Activated T-cell treated with anti-CD3 and anti-CD28 coated beads, Interleukin-2, amount 50 U/mL, for 4 hours (primary cell): ENCODE data around the gene HP1BP3. TPM values are rescaled to one million over a fixed set of nuclear protein-coding genes. Genes with fewer than 3 reads are reported as not detected.
A peak's percentile ranks its signal among the peaks of the same experiment; 100 is the strongest.

Source experiments
- ATAC-seq, 2 donors: fragments of 200-7000 bp; cut with Tn5 transposase; one replicate each; pipeline ENCODE4 v1.10.0; 2021
- DNase-seq: peaks from one replicate; pipeline ENCODE4 v3.0.0-alpha.2; 2020
- H3K27me3 Mint-ChIP-seq: one replicate; pipeline ENCODE4 v1.8.0; 2021; ENCODE audit warnings: low read depth, mixed read lengths
- H3K36me3 Mint-ChIP-seq: one replicate; pipeline ENCODE4 v1.8.0; 2022; ENCODE audit warnings: mixed read lengths; ENCODE audit not compliant: insufficient read depth
- H3K4me1 Mint-ChIP-seq: one replicate; pipeline ENCODE4 v1.8.0; 2021; ENCODE audit warnings: low read depth, mixed read lengths
- H3K4me3 Mint-ChIP-seq: one replicate; pipeline ENCODE4 v1.8.0; 2021; ENCODE audit warnings: mild to moderate bottlenecking, moderate library complexity, mixed read lengths
- H3K9me3 Mint-ChIP-seq: one replicate; pipeline ENCODE4 v1.8.0; 2021; ENCODE audit warnings: mixed read lengths
- total RNA-seq, 3 donors: library from RNA; stranded (reverse); gene quantifications; one replicate each; pipeline ENCODE4 v1.2.1, GENCODE V29; 2021

HP1BP3 gene
- 100 to 1,000 TPM; 102 to 116 (median 107) TPM for total RNA-seq

GRCh38 chr1:20787029-20787839 lies at the start of gene HP1BP3:
Gene HP1BP3, minus strand, starts transcription at chr1:20787307. Its CDS starts 6,867 bp downstream, at chr1:20780440.
- H3K36me3 Mint-ChIP-seq, result no peaks in the 10 kb centered on the region
- peak; percentile 60 to 66 for ATAC-seq

GRCh38 chr1:20836230-20836629 lies 49.1 kb upstream of the HP1BP3 start:
- ATAC-seq (no peak), DNase-seq (no peak)
- Mint-ChIP-seq H3K36me3 (peaks cover 25% of the 10 kb centered on the region), H3K4me1 (no peaks in the 10 kb centered on the region), H3K9me3 (no peaks in the 10 kb centered on the region), H3K4me3 (no peak overlapping the region), H3K27me3 (no peaks in the 10 kb centered on the region)

More at GRCh38 chr1:20787029-20787839, at the start of gene HP1BP3:
- peaks cover 2% of the 10 kb centered on the region for H3K27me3 Mint-ChIP-seq
- H3K4me3 Mint-ChIP-seq, result peak within 1 kb of the TSS; percentile 100
- peak; percentile 79 for DNase-seq
- H3K9me3 Mint-ChIP-seq, result no peaks in the 10 kb centered on the region
- peaks cover 28% of the 10 kb centered on the region for H3K4me1 Mint-ChIP-seq

- no peak for ATAC-seq
- Mint-ChIP-seq H3K4me3 (no peak overlapping the region), H3K27me3 (no peaks in the 10 kb centered on the region), H3K36me3 (peaks cover 25% of the 10 kb centered on the region), H3K4me1 (no peaks in the 10 kb centered on the region), H3K9me3 (no peaks in the 10 kb centered on the region)
- no peak for DNase-seq
These were observed 47.7 kb upstream of the HP1BP3 start for GRCh38 chr1:20834780-20835179.

- H3K27me3 Mint-ChIP-seq, result no peaks in the 10 kb centered on the region
- H3K4me3 Mint-ChIP-seq, result no peak overlapping the region
- no peak for ATAC-seq
- H3K9me3 Mint-ChIP-seq, result no peaks in the 10 kb centered on the region
- H3K4me1 Mint-ChIP-seq, result no peaks in the 10 kb centered on the region
- H3K36me3 Mint-ChIP-seq, result peaks cover 25% of the 10 kb centered on the region
- no peak for DNase-seq
These were observed 47.1 kb upstream of the HP1BP3 start for GRCh38 chr1:20834192-20834591.

GRCh38 chr1:20830378-20830777 lies 43.3 kb upstream of the HP1BP3 start:
- H3K27me3 Mint-ChIP-seq, result no peaks in the 10 kb centered on the region
- no peaks in the 10 kb centered on the region for H3K9me3 Mint-ChIP-seq
- ATAC-seq, result no peak
- no peaks in the 10 kb centered on the region for H3K4me1 Mint-ChIP-seq
- DNase-seq, result no peak
- H3K4me3 Mint-ChIP-seq, result no peak overlapping the region
- peaks cover 23% of the 10 kb centered on the region for H3K36me3 Mint-ChIP-seq

GRCh38 chr1:20829946-20830345 lies 42.8 kb upstream of the HP1BP3 start:
- H3K4me3 Mint-ChIP-seq, result no peak overlapping the region
- ATAC-seq (no peak), DNase-seq (no peak)
- no peaks in the 10 kb centered on the region for H3K4me1 Mint-ChIP-seq
- peaks cover 22% of the 10 kb centered on the region for H3K36me3 Mint-ChIP-seq
- H3K27me3 Mint-ChIP-seq, result no peaks in the 10 kb centered on the region
- H3K9me3 Mint-ChIP-seq, result no peaks in the 10 kb centered on the region

- Mint-ChIP-seq H3K36me3 (peaks cover 19% of the 10 kb centered on the region), H3K27me3 (no peaks in the 10 kb centered on the region), H3K4me3 (no peak overlapping the region), H3K4me1 (no peaks in the 10 kb centered on the region), H3K9me3 (no peaks in the 10 kb centered on the region)
- ATAC-seq, result no peak
- no peak for DNase-seq
These were observed 42.4 kb upstream of the HP1BP3 start for GRCh38 chr1:20829531-20829930.

GRCh38 chr1:20823845-20824244 lies 36.7 kb upstream of the HP1BP3 start:
- Mint-ChIP-seq H3K27me3 (no peaks in the 10 kb centered on the region), H3K36me3 (peaks cover 16% of the 10 kb centered on the region), H3K9me3 (no peaks in the 10 kb centered on the region), H3K4me1 (no peaks in the 10 kb centered on the region), H3K4me3 (no peak overlapping the region)
- ATAC-seq (no peak), DNase-seq (no peak)

GRCh38 chr1:20821466-20821865 lies 34.4 kb upstream of the HP1BP3 start:
- no peaks in the 10 kb centered on the region for H3K27me3 Mint-ChIP-seq
- peaks cover 10% of the 10 kb centered on the region for H3K36me3 Mint-ChIP-seq
- no peak overlapping the region for H3K4me3 Mint-ChIP-seq
- no peak for ATAC-seq
- no peak for DNase-seq
- H3K9me3 Mint-ChIP-seq, result no peaks in the 10 kb centered on the region
- no peaks in the 10 kb centered on the region for H3K4me1 Mint-ChIP-seq

GRCh38 chr1:20819818-20820217 lies 32.7 kb upstream of the HP1BP3 start:
- peaks cover 7% of the 10 kb centered on the region for H3K36me3 Mint-ChIP-seq
- H3K4me3 Mint-ChIP-seq, result no peak overlapping the region
- no peaks in the 10 kb centered on the region for H3K27me3 Mint-ChIP-seq
- ATAC-seq, result no peak
- no peaks in the 10 kb centered on the region for H3K4me1 Mint-ChIP-seq
- H3K9me3 Mint-ChIP-seq, result no peaks in the 10 kb centered on the region
- no peak for DNase-seq

- Mint-ChIP-seq H3K9me3 (no peaks in the 10 kb centered on the region), H3K4me1 (no peaks in the 10 kb centered on the region), H3K36me3 (peaks cover 8% of the 10 kb centered on the region), H3K4me3 (no peak overlapping the region), H3K27me3 (no peaks in the 10 kb centered on the region)
- no peak for DNase-seq
- no peak for ATAC-seq
These were observed 27.4 kb upstream of the HP1BP3 start for GRCh38 chr1:20814534-20814871.

- Mint-ChIP-seq H3K27me3 (no peaks in the 10 kb centered on the region), H3K9me3 (no peaks in the 10 kb centered on the region), H3K36me3 (peaks cover 9% of the 10 kb centered on the region), H3K4me3 (no peak overlapping the region), H3K4me1 (no peaks in the 10 kb centered on the region)
- DNase-seq (no peak), ATAC-seq (no peak)
These were observed 24.8 kb upstream of the HP1BP3 start for GRCh38 chr1:20811916-20812315.

- Mint-ChIP-seq H3K4me1 (peaks cover under 1% of the 10 kb centered on the region), H3K4me3 (no peak overlapping the region), H3K9me3 (no peaks in the 10 kb centered on the region), H3K36me3 (no peaks in the 10 kb centered on the region), H3K27me3 (peaks cover 2% of the 10 kb centered on the region)
- ATAC-seq, result no peak
- no peak for DNase-seq
These were observed 6.1 kb upstream of the HP1BP3 start for GRCh38 chr1:20793236-20793635.

- no peak for ATAC-seq
- DNase-seq, result no peak
- Mint-ChIP-seq H3K9me3 (no peaks in the 10 kb centered on the region), H3K36me3 (no peaks in the 10 kb centered on the region), H3K4me1 (peaks cover 9% of the 10 kb centered on the region), H3K27me3 (peaks cover 2% of the 10 kb centered on the region), H3K4me3 (no peak overlapping the region)
These were observed 5.1 kb upstream of the HP1BP3 start for GRCh38 chr1:20792196-20792595.

- H3K4me3 Mint-ChIP-seq, result no peak overlapping the region
- H3K27me3 Mint-ChIP-seq, result peaks cover 2% of the 10 kb centered on the region
- H3K36me3 Mint-ChIP-seq, result no peaks in the 10 kb centered on the region
These were observed 3.7 kb upstream of the HP1BP3 start for GRCh38 chr1:20790785-20791184.

More at GRCh38 chr1:20790785-20791184, 3.7 kb upstream of the HP1BP3 start:
- ATAC-seq (no peak), DNase-seq (no peak)
- Mint-ChIP-seq H3K9me3 (no peaks in the 10 kb centered on the region), H3K4me1 (peaks cover 9% of the 10 kb centered on the region)
